ENCODE data around the gene PRCD.
"Not testable (repeated sequence)": the region's sequence is repeated elsewhere in the genome, so short reads cannot be mapped to it uniquely, and the experiment has no call there.

The PRCD gene

DNA sequence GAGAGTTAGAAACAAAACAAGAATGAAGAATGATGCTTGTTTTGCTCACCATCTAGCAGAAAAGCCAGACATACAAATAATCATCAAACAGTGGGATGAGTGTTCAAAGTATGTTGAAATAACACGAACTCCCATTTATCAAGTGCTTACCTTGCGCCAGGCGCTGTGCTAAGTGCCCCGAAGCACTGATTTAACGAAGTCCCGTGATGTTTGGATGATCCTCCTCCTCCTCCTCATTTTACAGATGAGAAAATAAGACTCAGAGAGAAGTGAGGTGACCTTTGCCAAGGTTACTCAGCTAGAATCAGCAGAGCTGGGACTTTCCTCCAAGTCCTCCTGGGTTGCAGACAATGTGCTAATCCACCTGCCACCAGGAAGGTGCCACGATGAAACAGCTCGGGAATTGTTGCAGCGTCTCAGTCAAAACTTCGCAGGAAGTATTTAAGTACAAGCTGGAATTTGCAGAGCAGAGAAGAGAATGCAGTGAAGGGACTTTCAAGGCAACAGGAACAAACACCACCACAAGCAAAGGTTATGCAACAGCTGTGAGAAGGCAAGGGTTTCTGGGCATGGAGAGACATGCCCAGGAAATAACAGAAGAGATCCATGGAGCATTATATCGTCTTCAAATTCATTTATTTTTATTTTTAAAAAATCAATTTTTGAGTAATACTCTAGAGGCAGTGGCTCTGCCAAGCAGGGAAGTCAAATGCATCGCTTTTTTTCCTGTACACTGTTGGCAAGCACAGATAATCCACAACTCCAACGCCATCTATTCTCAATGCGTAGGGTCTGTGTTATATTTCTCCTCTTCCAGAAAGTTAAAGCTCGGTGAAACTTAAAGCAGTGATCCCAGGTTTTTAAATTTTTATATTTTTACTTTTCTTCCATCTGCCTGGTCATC is 11.1 kb downstream of the PRCD start:
- in situ Hi-C loops (cut with HindIII; ENCODE audit: low sequenced_read_pairs): no loop called here

DNA sequence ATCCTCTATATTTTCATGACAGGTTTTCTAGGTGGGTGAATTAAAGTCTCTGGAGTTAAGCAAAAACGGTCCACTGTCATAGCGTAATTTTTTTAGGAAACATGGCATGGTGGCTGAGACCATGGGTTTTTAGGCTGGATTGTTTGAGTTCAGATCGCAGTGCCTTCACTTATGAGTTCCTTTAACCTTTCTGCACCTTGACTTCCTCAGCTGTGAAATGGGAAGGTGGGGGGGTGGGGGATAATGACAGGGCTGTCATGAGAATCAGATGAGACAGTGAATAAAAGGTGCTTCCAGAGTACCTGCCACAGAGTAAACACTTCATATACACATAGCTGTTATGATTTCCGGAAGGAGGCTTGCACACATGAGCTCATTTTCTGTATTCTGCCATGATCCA is 11.8 kb downstream of the PRCD start:
- in situ Hi-C loops (cut with HindIII; ENCODE audit: low sequenced_read_pairs): no loop called here

DNA sequence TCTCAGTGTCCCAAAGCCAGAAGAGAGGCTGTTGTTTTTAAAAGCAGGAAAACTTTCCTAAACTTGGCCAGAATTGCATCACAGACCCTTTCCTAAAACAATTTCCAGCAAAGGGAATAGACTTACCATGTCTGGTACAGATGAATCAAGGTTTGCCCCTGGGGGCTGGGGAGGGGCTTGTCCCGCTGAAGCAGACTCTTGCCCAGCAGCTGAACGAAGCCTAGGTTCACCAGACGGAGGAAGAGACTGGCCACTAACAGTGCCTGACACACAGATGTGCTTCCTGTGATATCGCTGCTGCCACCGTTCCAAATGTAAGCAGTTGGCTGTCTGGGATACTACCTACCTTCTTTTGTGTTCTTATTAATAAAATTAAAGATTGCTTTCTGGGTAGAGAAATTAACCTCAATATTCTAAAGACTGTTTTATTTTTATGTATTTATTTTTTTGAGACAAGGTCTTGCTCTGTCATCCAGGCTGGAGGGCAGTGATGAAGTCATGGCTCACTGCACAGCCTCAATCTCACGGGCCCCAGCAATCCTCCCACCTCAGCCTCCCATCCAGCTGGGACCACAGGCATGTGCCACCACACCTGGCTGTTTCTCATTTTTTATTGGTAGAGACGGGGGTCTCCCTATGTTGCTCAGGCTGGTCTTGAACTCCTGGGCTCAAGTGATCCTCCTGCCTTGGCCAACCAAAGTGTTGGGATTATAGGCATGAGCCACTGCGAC is 13.5 kb downstream of the PRCD start:
- in situ Hi-C loops (cut with HindIII; ENCODE audit: low sequenced_read_pairs): no loop called here

DNA sequence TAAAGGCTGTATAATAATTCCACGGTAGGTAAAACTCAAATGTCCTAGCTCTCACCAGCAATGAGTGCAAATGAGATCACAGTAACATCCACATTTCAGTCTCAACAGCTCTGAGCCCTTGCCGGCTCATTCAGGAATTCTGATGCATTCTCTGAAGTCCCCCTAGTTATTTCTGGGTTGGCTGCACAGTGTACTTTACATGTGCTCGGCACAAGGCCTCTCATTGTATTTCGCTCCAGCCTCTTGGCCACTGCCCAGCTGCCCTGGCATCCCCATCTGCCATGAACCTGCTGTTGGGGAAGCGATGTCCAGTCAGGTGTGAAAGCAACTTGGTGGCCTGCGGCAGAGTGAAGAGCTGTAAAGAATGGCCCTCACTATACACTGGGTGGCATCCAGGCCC is 14.3 kb downstream of the PRCD start:
- in situ Hi-C loops (cut with HindIII; ENCODE audit: low sequenced_read_pairs): no loop called here

DNA sequence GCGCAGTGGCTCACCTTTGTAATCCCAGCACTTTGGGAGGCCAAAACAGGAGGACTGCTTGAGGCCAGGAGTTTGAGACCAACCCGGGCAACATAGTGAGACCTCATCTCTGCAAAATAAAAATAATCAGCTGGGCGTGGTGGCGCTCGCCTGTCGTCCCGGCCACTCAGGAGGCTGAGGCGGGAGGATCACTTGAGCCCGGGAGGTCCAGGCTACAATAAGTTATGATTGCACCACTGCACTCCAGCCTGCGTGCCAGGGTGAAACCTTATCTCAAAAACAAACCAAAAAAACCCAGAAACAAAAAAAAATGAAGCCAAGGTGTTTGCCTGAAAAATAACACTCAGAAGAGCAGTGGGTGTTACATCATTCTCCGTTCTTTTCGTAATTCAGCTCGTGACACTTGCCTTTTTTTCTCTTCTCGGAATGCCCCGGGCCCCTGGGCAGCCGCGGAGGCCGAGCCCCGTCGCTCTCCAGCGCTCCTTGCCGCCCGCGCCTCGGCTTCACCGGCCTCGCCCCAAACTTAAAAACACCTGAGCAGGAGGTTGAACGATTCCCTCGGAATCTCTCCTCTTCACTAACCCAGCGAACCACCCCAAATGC is 17.0 kb downstream of the PRCD start:
- in situ Hi-C loops (cut with HindIII; ENCODE audit: low sequenced_read_pairs): no loop called here

DNA sequence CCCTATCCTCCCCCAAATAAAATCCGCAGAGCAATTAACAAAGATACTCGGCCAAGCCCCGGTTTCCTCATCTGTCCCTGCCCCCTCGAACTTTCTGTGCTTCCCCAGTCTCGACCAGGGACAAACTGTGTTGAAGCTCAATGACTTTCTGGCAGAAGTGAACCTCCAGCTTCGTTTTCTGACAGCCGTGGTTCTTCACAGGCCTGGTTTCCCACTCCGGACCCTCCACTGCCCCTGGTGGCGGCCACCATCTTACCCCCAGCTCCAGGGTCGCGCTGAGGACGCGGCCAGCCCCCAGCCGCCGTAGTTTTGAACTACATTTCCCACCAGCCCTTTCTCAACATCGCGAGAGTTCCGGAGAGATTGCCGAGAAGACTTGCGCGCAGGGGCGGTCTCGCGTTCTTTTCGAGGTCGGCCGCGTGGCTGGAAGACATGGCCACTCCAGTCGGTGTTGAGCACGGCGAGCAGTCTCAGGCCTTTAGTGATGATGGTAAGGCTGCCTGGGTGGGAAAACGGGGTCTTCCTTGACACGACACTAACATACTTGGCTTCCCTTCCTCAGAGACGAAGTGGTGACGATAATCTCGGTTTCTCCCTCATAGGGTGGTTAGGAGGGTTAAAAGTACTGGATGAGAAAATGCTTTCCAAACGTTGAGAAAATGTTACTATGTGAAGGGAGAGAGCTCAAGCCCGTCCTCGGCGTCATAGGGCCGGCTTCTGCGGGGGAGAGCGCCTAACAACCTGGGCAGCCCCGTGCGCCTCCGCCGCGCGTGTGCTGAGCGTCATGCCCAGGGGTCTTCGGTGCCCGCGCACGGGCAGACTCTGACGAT is 17.7 kb downstream of the PRCD start:
- in situ Hi-C loops (cut with HindIII; ENCODE audit: low sequenced_read_pairs): no loop called here

DNA sequence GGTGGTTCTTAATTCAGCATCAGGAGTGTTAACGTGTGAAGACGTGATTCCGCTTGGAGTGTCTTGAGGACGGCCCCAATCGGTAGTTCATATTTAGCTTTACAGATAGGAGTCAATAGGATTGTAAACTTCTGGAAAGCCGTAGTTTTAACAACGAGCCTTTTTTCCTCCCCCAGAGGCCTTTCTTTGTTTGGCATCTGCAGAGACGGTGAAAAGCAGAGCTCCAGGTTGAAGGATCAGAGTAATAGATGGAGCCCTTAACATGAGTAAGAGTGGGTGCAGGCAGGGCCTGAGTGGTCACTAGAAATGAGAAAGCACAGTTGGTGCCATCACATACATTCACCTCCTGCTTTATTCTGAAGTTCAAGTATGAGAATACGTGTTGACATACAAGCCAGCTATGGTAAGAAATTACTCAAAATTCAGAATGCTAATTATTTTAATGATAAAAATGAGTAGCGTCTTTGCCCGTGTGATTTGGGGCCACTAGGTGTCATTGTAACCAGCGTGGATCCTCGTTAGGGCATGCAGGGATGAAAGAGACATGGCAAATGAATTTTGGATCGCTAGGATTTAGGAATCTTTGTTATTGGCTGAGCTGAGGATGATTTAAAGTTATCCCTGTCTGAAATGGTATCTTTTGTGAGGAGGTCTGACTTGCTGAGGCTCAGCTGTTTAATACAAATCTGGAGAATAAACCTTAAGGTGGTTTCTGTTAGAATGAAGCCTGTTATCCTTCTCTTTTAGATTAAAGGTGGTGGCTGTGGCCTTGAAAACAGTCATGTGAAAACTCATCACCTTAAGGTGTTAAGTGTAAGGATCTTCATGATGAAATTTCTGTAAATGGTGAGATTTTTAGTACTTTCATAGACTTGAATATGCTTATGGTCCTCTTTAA is 18.6 kb downstream of the PRCD start:
- in situ Hi-C loops (cut with HindIII; ENCODE audit: low sequenced_read_pairs): no loop called here

DNA sequence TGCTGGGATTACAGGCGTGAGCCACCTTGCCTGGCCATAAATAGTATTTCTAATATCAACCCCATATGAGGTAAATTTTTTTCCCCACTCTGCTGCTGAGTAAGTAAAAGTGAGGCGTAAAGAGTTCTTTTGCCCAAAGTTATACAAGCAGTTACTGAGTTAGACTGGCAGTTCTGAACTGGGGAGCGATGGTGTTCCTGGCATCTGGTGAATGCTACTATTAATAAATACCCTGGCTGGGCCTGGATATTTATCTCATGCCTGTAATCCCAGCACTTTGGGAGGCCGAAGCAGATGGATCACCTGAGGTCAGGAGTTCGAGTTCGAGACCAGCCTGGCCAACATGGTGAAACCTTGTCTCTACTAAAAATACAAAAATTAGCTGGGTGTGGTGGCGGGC is 19.6 kb downstream of the PRCD start:
- in situ Hi-C loops (cut with HindIII; ENCODE audit: low sequenced_read_pairs): not testable (repeated sequence)

DNA sequence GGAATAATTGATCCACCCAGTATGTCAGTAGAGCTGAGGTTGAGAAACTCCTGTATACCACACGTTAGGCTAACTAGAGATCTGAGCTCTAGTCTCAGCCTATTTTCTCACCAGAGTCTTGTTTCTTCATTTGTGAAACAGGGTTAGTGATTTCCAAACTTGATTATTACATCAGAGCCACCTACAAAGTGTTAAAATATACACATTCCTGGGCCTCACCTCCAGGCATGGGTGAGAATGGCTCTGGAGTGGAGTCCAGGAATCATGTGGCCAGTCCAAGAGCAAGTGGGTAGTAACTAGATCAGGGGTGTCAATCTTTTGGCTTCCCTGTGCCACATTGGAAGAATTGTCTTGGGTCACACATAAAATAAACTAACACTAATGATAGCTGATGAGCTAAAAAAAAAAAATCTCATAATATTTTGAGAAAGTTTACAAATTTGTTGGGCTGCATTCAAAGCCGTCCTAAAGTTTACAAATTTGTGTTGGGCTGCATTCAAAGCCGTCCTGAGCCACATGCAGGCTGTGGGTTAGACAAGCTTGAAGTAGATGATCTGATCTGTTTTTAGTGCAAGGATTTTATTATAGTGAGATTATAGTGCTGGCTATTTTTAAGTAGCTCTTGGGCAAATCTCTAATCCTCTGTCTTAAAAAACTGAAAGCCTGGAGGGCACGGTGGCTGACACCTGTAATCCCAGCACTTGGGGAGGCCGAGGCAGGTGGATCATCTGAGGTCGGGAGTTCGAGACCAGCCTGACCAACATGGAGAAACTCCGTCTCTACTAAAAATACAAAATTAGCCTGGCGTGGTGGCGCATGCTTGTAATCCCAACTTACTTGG is 20.4 kb downstream of the PRCD start:
- in situ Hi-C loops (cut with HindIII; ENCODE audit: low sequenced_read_pairs): loop anchor here (5.0 kb wide), 1 partner anchor 48 kb away; no protein-coding TSS in a partner anchor

DNA sequence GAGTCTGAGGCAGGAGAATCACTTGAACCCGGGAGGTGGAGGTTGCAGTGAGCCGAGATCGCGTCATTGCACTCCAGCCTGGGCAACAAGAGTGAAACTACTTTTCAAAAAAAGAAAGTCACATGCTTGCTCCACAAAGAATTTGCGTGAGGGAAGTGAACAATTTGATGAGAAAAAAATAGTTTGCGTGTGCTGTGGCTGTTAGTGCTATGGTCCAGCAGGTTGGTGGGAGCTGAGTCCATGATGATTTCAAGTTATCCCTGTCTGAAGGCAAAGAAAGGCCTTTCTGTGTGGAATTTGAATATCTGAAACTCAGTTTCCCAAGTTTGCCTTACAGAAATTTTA is 21.0 kb downstream of the PRCD start:
- in situ Hi-C loops (cut with HindIII; ENCODE audit: low sequenced_read_pairs): loop anchor here (5.0 kb wide), 1 partner anchor 49 kb away; no protein-coding TSS in a partner anchor

DNA sequence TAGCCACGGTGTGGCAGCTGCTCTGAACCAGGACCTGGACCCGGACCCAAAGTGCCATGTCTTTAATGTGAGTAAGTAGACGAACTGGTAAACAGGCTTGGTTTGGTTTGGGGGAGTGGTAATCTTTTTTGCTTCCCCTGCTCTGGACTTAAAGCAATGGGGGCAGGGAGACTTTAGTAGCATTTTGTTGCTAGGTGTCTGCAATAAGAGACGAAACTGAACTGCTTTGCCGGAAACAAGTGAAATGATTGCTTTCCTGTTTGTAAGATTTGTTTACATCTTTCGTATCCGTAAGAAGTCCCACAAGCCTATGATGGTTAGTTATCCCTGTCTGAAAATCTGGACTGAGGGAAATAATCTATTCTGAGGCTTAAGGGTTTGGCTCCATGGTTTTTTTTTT is 21.5 kb downstream of the PRCD start:
- in situ Hi-C loops (cut with HindIII; ENCODE audit: low sequenced_read_pairs): loop anchor here (5.0 kb wide), 1 partner anchor 49 kb away; no protein-coding TSS in a partner anchor

DNA sequence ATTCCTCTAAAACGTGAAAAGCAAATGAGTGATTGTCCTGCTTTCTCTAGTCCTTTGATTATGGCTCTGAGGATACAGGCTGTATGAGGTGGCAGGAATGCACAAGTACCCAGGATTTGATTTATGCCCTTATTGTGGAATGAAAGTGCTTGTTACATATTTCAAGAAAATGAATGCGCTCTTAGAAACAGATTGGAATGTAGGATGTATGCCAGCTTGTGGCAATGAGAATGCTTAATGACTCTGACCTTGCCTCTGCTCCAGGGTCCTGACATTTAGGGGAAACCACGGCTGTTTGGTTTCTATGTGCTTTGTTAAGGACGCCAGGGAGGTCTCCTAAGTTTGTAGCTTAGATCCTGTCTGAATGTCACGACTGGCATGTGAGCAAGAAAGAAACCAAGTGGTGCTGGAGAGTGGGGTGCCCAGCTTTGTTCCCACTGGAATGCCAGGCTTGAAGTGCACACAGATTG is 22.0 kb downstream of the PRCD start:
- in situ Hi-C loops (cut with HindIII; ENCODE audit: low sequenced_read_pairs): loop anchor here (5.0 kb wide), 1 partner anchor 50 kb away; no protein-coding TSS in a partner anchor

DNA sequence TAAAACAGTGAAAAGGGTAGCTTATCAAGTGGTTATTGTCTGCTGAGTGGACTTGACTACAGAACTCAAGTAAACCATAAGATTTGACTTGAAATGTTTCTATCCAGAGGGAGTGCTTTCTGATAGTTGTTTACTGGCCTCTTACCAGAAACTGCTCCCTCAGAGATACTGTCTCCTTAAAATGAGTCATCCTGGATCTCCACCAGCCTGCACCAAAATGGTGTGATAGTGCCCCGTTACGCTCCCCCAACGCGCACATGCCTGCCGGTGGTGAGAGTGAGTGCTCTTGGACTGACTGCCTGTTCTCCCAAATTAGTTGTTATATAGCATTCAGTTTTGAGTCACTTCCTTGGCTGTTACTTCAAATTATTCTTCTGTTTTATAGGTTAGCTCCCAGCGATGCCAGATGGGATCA is 22.9 kb downstream of the PRCD start:
- in situ Hi-C loops (cut with HindIII; ENCODE audit: low sequenced_read_pairs): loop anchor here (5.0 kb wide), 1 partner anchor 50 kb away; no protein-coding TSS in a partner anchor

DNA sequence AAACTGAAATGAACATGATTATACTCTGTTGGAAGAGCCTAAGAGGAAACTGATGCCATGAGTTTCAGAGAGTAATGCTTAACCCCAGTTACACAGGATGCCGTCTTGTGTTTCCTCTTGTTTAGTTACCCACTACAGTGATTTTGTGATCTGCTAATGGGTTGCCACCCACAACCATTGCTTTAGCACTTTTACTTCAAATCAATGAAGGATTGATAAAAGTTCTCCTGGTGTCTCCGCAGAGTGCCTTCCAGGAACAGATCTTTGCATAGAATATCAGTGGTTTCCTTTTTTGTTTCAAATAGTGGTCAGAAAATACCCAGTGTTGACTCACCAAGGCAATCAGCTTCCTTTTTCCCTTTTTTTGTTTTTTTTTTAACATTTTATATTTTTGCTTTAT is 23.5 kb downstream of the PRCD start:
- in situ Hi-C loops (cut with HindIII; ENCODE audit: low sequenced_read_pairs): loop anchor here (5.0 kb wide), 1 partner anchor 51 kb away; no protein-coding TSS in a partner anchor

DNA sequence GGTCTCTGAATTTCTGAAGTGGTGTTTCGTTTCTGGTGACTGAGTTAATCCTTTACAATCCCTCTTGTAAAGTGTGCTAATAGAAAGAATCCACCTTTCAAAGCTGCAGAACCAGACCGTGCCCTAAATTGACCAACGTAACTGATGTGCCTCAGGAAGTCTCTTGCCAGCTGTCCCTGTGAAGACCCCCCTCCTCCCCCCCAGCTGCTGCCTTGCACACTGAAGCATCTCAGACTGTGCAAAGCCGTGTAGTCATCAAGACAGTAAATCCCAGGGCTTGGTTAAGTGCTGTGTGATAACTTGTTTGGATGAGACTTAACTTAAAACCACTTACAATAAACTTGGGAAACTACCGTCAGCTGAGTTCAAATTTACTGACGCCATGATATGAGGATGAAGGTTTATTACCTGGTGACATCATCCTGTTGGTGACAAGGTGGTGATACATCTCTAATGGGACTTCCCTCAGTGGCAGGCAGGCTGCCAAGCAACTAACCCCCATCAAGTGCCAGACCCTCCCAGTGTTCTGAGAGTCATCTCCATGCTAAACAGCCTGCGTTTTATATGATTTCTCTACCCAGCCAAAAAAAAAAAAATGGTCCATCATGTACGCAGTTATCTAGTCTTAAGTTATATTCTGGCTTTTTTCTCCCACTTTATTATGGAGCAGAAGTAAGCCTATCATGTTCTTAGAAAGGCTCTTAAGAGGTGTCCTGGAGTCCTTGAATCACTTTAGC is 25.3 kb downstream of the PRCD start:
- in situ Hi-C loops (cut with HindIII; ENCODE audit: low sequenced_read_pairs): loop anchor here (5.0 kb wide), 1 partner anchor 53 kb away; no protein-coding TSS in a partner anchor

DNA sequence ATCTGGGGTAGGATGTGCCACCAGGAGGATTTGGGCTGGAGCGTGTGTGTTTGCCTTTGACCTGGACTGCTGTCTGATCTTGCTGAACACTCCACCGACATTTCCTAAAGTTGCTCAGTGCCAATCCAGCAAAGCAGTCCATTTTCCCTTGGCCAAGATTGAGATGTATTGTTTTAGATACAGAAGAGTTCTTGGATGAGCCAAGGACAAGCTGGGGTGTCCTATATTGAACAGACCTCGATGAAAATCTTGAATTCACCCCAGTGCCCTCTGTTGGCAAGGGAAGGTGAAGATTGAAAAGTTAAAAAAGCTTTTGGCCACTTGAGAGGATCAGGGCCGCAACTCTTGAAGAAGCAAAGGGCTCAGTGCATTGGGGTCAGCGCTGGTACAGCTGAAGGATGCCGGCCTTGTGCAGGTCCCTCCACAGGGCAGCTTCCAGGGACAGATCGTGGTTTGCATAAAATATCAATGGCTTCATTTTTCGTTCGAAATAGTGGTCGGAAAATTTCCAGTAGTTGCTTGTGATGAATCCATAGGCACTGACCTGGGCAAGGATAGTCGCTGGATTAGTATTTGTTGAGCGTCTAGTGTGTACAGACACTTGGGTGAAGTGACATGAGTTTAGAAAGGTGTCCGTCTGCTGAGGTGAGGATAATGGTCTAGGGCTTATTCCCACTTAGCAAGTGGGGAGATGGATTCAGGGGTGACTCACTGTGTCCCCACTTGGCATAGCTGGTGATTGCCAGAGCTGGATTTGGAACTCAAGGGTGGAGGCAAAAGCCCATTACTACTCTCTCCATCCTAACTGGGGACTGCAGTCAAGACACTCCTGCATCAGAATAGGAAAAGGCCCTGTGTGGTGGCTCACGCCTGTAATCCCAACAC is 26.1 kb downstream of the PRCD start:
- in situ Hi-C loops (cut with HindIII; ENCODE audit: low sequenced_read_pairs): no loop called here

DNA sequence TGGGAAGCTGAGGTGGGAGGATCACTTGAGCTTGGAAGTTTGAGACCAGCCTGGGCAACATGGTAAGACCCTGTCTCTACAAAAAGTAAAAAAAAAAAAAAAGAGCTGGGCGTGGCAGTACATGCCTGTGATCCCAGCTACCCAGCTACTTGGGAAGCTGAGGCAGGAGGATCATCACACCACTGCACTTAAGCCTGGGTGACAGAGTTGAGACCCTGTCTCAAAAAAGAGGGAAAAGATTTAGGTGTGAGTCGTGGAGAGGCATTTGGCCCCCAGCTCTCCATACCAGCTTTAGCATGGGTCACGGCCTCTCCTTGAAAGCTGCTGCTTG is 26.7 kb downstream of the PRCD start:
- in situ Hi-C loops (cut with HindIII; ENCODE audit: low sequenced_read_pairs): no loop called here
